Putamen (tissue), 1 donor: Measurements from ENCODE around the gene FURIN.
"Not testable (repeated sequence)": the region's sequence is repeated elsewhere in the genome, so short reads cannot be mapped to it uniquely, and the experiment has no call there.

ENCODE experiments used
- DNase-seq: peaks from one replicate; pipeline ENCODE4 v3.0.0-alpha.2; 2016; ENCODE audit warnings: low spot score

The FURIN gene

DNA sequence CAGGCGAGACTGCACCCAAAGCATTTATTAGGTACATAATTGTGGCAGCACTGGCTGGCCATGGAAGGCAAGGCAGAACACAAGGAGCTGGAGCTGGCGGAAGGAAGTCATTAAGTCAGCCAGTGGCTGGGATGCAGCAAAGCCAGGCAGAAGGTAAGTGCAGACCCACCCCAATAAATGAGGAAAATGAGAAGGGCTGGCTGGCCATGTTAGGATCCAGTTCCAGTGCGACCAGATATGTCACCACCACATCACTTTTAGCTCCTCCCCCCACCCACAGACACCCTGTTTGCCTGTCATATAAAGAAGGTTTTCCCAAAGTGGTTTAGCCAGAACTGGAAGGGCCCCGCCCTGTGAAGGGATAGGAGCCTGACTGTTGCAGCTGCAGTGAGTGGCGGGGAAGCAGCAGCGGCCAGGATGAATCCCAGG, at the start of gene FURIN:
FURIN (plus strand) TSS at position 328 of the 429 bp plus-strand sequence. CDS start 7,153 bp downstream, outside the sequence.
- DNase-seq = no peak

DNA sequence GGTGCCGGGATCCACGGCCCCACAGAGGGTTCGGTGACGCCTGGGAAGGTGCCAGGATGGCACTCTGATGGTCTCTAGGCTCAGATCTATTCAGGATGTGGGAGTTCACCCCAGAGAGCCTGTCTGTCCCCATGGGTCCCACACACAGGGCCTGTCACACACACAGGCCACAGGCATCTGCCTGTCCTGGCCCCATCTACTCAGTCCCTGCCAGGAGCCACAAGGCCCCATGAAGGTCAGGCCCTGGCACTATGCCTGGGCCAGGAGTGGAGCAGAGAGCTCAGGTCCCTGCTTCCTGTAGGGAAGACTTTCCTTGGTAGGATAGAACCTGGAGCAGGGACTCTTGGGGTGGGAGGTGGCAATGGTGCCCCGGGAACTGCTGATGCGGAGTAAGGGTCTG, 49.0 kb upstream of the FURIN start:
- no peak for DNase-seq

DNA sequence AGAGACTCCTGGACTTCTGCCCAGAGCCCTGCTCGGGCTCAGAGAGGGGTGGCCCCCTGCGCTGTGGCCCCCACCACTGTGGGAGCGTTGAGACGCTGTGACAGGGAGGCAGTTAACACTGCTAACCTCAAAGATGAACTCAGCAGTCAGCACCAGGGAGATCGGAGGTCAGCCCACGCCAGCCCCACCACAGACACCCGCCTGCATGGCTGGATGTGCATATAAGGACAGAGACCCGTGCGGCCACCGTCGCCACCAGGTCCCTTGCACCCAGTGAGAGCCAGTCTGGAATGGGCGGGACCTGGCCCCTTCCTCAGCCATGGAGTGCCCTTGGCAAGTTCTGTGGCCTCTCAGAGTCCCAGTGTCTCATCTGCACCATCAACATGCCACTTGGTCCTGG, 48.5 kb upstream of the FURIN start:
- no peak for DNase-seq

DNA sequence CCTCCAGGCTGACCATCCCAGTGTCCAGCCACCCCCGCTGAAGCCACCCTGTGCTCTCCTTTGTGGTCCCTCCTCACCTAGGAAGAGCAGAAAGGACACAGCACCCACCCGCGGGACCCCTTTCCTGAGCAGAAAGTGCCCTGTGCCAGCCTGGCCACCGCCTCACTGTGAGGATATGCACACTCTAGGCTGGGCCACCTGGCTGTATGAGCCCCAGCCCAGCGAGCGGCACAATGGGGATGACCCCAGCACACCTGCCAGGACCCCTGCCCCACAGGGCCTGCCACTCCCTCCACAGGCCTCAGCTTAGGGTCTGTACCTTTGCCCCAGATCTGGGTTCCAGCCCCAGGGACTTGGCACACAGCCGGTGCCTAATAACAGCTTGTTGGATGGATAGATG, 47.9 kb upstream of the FURIN start:
- DNase-seq = no peak

DNA sequence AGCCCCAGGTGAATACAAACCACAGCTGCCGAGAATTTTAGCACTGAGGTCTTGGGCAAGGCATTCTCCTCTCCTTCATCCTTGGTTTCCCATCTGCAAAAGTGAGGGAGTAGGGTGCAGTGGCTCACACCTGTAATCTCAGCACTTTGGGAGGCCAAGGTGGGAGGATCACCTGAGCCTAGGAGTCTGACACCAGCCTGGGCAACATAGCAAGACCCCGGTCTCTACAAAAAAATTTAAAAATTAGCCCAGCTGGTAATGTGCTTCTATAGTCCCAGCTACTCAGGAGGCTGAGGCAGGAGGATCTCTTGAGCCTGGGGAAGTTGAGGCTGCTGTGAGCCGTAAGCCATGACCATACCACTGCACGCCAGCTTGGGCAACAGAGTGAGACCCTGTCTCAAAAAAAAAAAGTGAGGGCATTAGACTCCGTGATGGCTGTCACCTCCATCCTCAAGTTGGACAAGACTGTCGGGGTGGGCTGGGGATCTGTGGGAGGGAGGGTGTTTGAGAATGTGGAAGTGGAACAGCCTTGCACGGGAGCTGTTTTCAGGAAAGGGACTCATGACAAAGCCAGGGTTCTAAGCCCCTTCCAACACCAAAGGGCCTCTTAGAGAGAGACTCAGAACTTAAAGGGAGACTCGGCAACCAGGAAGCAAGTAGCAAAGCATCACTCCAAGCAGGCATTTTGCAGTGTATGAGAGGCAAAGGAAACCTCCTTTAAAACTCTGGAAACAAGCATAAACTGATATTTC, 46.0 kb upstream of the FURIN start:
- DNase-seq = no peak

DNA sequence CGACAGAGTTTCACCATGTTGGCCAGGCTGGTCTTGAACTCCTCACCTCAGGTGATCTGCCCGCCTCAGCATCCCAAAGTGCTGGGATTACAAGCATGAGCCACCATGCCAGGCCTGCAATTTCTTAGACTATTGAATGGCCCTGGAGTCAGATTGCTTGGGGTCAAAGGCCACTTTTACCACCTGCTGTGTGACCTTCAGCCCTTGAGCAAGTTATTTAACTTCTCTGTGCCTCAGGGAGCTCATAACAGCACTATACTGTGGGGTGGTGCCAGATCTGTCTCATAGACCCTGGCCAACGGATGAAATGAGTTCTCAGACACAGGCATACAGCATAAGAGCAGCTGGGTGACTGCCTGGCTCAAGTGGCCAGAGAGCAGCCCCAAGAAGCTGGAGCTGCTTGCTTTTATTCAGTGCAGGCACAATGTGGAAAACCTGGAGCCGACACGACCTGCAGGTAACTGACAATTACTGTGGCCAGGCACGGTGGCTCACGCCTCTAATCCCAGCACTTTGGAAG, 44.9 kb upstream of the FURIN start:
- DNase-seq = no peak

DNA sequence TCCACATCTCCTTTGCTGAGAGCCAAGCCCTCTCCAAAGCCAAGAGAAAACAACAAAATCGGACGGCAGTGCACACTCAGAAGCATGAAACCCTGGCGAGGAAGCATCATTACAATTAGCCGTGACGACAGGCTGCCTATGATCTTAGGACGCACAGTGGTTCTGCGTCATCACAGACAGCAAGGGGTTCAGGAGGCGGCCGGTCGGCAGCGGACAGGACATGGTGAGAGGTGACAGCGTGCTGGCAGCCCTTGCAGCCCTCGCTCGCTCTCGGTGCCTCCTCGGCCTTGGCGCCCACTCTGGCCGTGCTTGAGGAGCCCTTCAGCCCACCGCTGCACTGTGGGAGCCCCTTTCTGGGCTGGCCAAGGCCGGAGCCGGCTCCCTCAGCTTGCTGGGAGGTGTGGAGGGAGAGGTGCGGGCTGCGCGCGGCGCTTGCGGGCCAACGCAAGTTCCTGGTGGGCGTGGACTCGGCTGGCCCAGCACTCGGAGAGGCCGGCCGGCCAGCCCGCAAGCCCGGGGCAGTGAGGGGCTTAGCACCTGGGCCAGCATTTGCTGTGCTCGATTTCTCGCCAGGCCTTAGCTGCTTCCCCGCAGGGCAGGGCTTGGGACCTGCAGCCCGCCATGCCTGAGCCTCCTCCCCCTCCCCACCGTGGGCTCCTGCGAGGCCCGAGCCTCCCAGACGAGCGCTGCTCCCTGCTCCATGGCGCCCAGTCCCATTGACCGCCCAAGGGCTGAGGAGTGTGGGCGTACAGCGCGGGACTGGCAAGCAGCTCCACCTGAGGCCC, 43.1 kb upstream of the FURIN start:
- DNase-seq = not testable (repeated sequence)

DNA sequence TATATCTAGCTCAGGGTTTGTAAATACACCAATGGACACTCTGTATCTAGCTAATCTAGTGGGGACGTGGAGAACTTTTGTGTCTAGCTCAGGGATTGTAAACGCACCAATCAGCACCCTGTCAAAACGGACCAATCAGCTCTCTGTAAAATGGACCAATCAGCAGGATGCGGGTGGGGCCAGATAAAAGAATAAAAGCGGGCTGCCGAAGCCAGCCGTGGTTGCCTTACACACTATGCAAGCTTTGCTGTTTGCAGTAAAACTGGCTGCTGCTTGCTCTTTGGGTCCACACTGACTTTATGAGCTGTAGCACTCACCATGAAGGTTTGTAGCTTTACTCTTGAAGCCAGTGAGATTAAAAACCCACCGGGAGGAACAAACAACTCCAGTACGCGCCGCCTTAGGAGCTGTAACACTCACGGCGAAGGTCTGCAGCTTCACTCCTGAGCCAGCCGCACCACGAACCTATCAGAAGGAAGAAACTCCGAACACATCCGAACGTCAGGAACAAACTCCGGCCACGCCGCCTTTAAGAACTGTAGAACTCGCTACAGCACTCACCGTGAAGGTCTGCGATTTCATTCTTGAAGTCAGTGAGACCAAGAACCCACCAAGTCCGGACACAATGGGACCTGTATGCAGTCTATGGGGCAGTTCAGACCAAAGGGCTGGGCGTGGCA, 42.0 kb upstream of the FURIN start:
- DNase-seq = not testable (repeated sequence)

DNA sequence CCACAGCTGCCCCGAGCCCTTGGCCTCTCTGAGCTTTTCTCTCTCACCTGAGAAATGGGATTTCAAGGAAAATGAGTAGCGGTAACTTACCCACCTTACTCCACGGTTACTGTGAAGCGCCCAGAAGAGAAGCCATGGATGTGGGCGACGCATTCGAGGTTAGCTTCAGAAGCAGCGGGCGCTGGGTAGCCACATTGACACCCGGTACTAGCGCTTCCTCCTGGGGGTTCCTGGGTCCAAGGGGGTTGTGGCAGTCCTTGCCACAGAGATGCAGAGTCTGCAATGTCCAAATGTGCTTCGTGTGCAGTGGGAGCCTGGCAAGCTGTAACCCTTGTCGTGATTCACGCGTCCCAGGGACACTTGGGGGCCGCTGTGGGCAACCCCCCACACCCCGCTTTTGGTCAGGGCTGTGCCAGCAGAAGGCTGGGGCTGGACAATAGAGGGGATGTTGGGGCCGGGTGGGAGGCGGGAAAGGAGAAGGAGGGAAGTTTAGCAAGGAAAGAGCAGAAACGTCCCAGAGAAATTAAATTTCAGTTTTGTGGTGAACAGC, 41.4 kb upstream of the FURIN start:
- DNase-seq = no peak

DNA sequence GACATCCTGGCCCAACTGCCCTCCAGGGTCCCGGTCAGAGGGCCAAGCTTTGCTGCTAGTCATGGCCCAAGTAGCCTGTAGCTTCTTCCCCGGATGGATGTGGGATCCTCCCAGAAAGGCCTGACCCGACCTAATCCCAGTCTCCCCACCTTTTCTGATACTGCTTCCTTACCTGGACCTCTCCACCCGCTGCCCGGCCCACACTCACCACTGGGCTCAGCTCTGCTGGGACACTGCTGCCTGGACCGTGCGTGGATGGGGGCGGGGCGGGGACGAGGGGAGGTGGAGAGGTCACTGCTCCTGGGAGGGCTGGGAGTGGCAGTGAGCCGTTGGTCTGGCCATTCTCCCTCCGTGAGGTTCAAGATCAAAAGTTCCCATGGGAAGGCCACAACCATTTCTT, 40.3 kb upstream of the FURIN start:
- DNase-seq = no peak

DNA sequence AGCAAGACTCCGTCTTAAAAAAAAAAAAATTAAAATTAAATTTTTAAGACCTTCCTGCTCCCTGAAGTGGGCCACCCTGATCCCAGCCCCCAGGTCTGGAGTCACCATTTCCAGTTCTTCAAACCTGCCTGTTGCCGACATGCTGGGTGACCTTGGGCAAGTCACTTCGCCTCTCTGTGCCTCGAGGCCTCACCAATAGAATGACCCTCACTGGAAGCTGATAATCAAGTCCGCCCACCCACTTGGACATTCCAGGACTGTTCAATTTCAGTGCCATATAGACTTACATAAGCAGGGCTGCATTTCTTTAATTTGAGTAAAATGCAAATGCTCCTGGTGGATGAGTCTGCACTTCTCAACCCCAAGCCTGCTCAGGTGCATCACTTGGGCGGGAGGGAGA, 39.3 kb upstream of the FURIN start:
- DNase-seq = no peak

DNA sequence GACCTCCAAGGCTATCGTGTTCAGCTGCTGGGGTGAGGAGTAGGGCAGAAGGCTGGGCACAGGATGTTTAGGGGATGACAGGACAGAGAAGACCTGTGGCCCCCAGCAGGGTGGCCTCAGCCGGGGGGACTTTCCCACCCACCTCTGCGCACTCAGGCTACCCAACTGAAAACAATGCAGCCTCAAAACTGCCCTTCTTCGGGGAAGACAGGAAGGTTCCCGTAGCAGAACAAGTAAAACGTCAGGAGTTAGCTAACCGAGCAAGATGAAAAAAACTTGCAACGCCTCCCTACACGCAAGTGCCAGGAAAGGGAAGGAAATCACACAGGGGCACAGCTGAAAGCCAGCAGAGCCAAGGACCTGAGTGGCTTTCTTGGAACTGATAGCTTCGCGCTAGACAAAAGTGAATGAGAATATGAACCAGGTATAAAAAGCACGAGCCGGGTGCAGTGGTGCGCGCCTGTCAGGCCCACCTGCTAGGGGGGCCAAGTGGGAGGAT, 38.4 kb upstream of the FURIN start:
- no peak for DNase-seq

DNA sequence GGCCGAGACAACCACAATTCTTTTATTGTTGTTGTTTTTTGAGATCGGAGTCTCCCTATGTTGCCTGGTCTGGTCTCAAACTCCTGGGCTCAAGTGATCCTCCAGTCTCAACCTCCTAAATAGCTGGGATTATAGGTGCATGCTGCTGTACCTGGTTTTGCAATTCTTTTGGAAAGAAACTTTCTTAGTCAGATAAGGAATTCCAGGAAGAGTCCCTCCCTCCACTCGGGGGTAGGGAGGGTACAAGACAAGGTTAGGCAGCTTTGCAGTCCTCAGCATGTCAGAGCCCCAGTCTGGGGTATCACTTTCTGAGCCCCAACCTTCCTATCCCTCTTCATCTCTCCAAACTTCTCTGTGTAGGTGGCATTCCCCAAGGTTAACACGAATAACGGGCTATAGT, 33.8 kb upstream of the FURIN start:
- DNase-seq = no peak

DNA sequence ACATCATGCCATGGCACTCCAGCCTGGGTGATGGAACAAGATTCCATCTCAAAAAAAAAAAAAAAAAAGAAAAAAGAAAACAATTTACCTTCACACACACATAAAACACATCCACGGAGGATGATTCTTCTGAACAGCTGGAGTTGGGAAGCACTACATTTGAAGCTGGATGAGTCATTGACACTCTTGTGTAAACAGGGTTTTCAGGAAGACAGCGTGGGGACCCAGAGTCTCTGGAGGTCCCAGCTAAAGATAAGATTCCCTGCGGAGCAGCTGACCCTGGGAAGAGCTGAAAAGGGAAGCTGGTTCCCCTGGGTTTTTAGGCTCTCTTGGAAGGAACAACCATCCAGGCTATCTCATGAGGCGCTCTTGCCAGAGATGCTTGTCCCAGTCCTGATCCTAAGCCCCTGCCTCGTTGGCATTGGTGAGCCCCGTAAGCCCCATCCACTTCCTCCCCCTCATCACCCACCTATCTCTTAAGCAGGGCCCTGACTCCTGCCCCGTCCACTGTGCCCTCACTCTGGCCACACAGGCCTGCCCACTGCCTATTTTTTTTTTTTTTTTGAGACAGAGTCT, 32.0 kb upstream of the FURIN start:
- DNase-seq = no peak

DNA sequence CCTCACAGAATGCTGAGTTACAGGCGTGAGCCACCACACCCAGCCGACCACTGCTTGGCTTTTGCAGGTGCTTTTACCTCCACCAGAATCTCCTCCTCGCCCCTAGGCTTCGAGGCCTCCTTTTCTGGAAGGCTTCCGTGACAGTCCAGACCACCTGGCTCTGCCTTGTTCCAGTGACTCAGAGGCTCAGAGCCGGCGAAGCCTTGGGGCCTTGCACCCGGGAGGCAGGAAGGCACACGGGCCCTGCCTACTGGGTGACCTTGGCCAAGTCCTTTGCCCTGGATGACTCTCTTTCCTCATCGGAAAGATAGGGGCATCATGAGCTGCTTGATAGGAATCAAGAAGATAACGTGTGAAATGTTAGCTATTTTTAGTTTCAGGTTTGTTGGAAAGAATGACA, 31.3 kb upstream of the FURIN start:
- DNase-seq = no peak

DNA sequence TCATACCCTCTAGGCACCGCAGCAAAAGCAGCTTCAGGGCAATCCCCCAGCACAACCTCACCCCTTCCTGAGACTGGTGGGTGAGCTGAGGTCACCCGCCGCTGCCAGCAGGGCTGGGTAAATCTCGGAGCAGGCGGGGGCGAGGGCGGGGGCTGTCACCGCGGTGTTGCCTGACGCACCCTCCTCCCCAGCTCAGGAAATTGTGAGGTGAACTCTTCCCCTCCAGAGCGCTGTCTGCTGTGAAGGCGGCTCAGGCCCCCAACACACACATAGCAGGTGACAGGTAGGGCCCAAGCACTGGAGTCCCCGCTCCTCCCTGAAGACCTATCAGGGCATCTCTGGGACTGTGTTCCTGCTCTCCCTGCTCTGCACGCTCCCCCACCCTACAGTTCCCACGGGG, 30.2 kb upstream of the FURIN start:
- peak; percentile 47 for DNase-seq

DNA sequence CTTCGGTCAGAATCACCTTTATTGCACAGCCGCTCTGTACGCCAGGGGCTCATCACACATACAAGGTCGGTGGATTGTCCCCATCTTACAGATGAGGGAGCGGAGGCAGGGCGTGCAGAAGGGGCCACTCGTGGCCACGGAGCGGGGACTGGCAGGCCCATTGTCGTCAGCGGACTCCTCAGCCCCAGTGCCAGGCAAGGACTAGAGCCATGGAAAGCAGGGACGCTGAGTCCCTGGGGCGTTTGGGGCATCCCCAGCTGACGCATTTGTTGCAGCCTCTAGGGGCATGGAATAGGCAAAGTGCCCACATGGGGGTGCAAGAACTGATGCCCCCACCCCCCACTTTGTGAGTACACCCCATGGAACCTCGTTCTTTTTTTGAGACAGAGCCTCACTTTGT, 29.8 kb upstream of the FURIN start:
- no peak for DNase-seq

DNA sequence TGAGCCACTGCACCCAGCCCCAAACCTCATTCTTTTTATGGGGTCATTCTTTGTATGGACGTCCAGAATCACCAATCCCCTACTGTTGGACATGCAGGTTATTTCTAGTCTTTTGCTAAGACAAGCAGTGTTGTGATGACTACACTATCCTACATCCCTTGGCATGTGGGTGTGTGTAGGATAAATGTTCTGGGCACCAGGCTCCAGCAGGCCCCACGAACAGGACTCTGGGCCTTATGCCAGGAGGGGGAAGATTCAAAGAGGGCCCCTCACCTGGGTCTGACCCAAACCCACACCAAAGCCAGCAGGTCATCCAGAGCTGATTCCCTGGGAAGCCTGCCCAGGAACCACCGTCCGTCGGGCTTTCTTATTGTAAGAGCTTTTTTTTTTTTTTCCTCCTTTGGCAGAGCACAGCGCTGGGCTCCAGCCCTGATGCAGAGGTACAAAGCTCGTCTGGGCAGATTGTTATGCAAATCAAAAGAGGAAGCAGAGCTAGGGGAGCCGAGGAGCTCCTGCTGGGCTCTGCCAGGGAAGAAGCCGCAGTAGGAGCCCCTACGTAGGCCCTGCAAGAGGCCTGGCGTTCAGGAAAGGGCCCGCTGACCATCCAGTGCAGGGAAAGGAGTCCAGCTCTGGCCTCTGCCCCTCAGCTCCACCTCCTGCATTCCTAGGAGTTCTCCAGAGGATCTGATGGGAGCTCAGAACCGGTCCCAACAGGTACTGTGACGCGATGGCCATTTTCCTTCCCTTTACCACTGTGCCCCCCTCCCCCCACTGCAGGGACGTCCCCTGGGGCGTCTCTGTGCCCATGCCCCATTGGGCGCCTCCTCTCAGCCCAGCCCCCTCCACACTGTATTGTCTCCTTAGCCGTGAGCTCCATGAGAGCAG, 29.0 kb upstream of the FURIN start:
- peak; percentile 23 for DNase-seq

DNA sequence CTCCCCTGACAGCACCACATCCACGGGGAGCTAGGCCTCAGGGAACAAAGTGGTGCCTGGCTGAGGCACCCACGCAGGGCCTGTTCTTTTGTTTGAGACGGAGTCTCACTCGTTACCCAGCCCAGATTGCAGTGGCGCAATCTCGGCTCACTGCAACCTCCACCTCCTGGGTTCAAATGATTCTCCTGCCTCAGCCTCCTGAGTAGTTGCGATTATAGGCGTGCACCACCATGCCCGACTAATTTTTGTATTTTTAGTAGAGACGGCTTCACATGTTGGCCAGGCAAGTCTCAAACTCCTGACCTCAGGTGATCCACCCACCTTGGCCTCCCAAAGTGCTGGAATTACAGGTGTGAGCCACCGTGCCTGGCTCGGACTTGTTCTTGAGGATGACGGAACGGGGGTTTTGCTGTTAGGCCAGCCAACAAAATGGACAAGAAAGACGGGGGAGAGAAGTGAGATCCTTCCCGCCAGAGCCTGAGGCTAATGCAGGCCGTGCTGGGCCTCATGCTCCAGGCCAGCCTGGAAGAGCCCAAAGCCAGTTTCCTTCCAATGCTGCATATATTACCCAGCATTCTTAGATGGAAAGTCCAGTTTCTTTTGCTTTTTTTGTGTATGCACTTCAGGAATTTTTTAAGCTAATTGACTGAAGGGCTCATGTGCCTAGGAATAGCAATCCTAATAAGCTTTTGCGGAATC, 28.1 kb upstream of the FURIN start:
- no peak for DNase-seq

DNA sequence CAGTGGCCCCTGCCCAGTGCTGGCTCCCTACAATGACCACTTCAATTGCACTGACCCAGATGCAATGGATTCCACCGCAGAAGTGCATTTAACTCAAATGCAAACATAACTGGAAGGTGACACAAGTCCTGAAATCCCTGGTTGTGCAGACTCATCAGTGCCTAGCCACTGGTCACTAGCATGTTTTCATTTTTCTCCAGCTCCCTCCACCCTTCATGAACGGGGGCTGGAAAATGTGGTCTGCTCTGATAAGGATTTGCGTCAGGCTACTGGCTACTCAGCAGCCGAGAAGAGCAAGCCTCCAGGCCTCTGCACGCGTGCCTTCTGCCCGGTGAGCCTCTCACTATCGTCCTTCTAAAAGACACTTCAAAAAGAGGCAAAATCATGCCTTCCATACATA, 27.4 kb upstream of the FURIN start:
- DNase-seq = no peak
